Erythroblast (primary cell): ENCODE results near the gene PRR12.

Experiments used
- DNase-seq, 2 experiments: peaks; one replicate each; lab custom pipeline; 2025; lab: John Stamatoyannopoulos, UW
- GATA1 ChIP-seq: IDR thresholded peaks from 2 replicates; pipeline ENCODE4 v1.6.1; 2011; ENCODE audit warnings: low read depth, mild to moderate bottlenecking, control low read depth, low read length, moderate library complexity
- POLR2A ChIP-seq: IDR thresholded peaks from 2 replicates; pipeline ENCODE4 v1.6.1; 2011; ENCODE audit warnings: mild to moderate bottlenecking, low read length

Gene PRR12

DNA sequence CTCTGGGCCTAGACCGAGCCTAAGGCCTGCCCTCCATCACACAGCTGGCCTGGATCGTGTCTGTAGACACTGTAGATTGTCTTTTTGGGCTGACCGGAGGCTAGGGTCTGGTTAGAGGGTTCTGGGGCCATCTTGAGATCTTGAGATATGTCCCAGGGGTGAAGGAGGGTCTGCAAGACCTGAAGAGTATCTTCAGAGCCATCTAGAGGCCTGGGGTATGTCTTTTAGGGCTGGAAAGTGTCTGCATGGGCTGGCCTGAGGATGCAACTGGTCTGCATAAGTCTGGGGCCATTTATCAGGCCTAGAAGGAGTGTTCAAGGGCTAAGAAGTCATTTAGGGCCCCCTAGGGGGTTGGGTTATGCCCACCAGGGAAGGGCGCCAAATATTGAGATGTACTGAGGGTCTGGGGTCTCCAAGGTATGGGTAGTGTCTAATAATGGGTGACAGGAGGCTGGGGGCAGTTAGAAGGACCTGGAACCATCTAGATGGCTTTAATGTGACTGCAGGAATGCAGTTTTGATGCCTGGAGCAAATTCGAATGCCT is 51.6 kb downstream of the PRR12 start:
- TF ChIP-seq POLR2A (no peak), GATA1 (no peak)
- DNase-seq: no peak

DNA sequence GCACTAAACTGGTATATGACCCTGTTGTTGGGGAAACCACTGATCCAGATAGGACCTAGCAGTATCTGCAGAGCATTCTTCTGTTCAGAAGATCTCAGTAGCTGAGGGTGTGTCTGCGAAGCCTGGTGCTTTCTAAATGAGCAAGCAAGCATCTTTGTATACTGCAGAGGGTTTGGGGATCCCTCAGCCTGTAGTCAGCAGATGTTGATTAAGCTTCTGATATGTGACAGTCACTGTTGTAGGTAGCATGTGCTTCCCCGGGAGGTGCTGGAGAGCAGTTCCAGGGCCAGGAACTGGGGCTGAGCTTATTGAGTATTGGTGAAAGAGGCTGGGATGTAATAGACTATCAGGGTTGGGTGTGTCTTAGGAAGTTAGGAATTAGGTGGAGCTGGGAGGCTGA is 52.5 kb downstream of the PRR12 start:
- TF ChIP-seq GATA1: no peak
- TF ChIP-seq POLR2A: no peak
- peak; percentile 65 to 81 for DNase-seq

DNA sequence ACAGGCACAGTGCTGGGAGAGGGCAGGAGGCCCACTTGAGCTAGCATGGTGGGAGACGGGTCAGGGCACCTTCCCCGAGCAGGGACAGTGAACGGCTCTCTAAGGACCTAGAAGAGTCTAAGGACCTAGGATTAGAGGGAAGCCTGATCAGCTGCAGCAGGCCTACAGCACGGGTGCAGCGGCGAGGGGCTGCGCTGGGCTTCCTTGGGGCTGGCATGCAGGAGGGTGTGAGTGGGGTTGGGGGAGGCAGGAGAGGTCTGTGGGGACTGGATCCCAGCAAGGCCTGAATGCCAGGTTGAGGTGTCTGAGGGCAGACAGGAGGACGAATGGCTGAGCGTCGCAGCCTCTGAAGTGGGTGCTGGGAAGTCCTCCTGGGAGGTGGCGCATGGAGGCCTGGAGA is 54.6 kb downstream of the PRR12 start:
- DNase-seq: no peak
- TF ChIP-seq POLR2A (no peak), GATA1 (no peak)

DNA sequence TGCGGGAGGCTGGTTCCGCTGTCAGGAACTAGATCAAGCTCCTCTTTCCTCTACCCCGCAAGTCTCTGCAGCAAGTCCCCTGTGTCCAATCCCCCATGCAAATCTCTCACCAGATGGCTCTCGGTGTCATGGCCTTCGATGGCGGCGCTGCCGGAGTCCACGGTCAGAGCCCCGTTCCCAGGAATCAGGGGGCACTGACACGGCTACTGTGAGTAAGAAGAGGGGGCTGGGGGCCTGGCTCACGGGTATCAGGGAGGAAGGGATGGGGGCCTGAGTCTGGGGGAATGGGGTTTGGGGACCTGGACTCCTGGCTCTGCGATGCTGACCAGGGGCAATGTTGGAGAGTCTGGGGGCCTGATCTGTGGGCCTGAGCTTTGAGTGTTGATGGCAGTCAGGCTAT is 55.0 kb downstream of the PRR12 start:
- TF ChIP-seq POLR2A (no peak), GATA1 (no peak)
- no peak for DNase-seq

DNA sequence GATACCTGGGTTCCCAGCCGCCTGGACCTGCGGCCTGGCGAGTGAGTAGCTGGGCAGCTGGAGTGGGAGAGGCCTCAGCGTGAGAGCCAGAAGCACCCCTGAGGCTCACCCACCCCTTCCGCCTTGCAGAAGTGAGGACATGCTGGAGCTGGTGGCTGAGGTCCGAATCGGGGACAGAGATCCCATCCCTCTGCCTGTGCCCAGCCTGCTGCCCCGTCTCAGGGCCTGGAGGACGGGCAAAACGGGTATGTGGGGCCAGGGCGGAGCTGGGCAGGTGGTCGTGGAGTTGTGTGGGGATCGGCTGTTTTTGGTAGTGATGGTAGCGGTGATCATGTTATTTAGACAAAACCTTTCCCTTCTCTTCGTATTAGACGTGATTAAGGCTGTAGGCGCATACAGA is 55.6 kb downstream of the PRR12 start:
- TF ChIP-seq POLR2A: no peak
- TF ChIP-seq GATA1: no peak
- no peak for DNase-seq

DNA sequence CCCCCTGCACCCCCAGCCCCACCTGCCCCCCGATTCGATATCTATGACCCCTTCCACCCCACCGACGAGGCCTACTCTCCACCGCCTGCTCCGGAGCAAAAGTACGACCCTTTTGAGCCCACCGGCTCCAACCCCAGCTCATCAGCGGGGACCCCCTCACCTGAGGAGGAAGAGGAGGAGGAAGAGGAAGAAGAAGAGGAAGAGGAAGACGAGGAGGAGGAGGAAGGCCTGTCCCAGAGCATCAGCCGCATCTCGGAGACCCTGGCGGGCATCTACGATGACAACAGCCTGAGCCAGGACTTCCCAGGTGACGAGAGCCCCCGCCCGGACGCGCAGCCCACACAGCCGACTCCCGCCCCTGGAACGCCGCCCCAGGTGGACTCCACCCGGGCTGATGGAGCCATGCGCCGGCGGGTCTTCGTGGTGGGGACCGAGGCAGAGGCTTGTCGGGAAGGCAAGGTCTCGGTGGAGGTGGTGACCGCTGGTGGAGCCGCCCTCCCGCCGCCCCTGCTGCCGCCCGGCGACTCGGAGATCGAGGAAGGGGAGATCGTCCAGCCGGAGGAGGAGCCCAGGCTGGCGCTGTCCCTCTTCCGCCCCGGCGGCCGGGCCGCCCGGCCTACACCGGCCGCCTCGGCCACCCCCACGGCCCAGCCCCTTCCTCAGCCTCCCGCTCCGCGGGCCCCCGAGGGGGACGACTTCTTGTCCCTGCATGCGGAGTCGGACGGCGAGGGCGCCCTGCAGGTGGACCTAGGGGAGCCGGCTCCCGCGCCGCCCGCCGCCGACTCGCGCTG is 60.2 kb downstream of the PRR12 start:
- DNase-seq: no peak
- TF ChIP-seq GATA1 (no peak), POLR2A (no peak)

DNA sequence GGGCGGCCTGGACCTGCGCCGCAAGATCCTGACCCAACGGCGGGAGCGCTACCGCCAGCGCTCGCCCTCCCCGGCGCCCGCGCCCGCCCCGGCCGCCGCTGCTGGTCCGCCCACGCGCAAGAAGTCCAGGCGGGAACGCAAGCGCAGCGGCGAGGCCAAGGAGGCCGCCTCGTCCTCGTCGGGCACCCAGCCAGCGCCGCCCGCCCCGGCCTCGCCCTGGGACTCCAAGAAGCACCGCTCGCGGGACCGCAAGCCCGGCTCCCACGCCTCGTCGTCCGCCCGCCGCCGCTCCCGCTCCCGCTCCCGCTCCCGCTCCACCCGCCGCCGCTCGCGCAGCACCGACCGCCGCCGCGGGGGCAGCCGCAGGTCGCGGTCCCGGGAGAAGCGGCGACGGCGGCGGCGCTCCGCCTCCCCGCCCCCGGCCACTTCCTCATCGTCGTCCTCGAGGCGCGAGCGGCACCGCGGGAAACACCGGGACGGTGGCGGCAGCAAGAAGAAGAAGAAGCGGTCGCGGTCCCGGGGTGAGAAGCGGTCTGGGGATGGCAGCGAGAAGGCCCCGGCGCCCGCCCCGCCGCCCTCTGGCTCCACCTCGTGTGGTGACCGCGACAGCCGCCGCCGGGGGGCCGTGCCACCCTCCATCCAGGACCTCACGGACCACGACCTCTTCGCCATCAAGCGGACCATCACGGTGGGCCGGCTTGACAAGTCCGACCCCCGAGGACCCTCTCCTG is 61.0 kb downstream of the PRR12 start:
- TF ChIP-seq POLR2A (no peak), GATA1 (no peak)
- no peak for DNase-seq

DNA sequence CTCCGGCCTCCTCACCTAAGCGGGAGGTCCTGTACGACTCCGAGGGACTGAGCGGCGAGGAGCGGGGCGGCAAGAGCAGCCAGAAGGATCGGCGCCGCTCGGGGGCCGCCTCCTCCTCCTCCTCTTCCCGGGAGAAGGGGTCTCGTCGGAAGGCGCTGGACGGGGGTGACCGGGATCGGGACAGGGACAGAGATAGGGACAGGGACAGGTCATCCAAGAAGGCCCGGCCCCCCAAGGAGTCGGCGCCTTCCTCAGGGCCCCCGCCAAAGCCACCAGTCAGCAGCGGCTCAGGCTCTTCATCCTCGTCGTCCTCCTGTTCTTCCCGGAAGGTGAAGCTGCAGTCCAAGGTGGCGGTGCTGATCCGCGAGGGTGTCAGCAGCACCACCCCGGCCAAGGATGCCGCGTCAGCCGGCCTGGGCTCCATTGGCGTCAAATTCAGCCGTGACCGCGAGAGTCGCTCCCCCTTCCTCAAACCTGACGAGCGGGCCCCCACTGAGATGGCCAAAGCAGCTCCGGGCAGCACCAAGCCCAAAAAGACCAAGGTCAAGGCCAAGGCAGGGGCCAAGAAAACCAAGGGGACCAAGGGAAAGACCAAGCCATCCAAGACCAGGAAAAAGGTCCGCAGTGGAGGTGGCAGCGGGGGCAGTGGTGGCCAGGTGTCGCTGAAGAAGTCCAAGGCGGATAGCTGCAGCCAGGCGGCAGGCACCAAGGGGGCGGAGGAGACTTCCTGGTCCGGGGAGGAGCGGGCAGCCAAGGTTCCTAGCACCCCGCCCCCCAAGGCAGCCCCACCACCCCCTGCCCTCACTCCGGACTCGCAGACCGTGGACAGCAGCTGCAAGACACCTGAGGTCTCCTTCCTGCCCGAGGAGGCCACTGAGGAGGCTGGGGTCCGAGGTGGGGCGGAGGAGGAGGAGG is 61.8 kb downstream of the PRR12 start:
- no peak for DNase-seq
- TF ChIP-seq POLR2A (no peak), GATA1 (no peak)

DNA sequence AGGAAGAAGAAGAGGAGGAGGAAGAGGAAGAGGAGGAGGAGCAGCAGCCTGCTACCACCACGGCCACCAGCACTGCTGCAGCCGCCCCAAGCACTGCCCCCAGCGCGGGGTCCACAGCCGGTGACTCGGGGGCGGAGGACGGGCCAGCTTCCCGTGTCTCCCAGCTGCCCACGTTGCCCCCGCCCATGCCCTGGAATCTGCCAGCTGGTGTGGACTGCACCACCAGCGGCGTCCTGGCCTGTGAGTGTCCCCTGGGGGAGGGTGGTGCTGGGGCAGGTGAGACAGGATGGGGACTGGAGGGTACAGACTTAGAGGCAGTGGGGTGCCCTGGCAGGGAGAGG is 62.5 kb downstream of the PRR12 start:
- DNase-seq: no peak
- TF ChIP-seq GATA1: no peak
- TF ChIP-seq POLR2A: no peak

DNA sequence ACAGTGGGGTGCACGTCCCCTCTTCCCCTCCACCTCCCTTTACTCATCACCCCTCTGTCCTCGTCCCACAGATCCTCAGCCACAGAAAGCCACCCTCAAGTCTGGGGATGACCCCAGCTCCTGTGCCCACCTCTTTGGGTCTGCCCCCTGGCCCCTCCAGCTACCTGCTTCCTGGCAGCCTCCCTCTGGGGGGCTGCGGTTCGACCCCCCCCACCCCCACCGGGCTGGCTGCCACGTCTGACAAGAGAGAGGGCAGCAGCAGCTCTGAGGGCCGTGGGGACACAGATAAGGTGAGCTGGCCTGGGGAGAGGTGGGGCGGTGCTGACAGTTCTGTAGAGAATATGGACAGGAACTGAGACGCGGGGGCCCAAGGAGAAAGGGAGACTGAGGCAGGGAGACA is 63.6 kb downstream of the PRR12 start:
- no peak for DNase-seq
- TF ChIP-seq POLR2A (no peak), GATA1 (no peak)

DNA sequence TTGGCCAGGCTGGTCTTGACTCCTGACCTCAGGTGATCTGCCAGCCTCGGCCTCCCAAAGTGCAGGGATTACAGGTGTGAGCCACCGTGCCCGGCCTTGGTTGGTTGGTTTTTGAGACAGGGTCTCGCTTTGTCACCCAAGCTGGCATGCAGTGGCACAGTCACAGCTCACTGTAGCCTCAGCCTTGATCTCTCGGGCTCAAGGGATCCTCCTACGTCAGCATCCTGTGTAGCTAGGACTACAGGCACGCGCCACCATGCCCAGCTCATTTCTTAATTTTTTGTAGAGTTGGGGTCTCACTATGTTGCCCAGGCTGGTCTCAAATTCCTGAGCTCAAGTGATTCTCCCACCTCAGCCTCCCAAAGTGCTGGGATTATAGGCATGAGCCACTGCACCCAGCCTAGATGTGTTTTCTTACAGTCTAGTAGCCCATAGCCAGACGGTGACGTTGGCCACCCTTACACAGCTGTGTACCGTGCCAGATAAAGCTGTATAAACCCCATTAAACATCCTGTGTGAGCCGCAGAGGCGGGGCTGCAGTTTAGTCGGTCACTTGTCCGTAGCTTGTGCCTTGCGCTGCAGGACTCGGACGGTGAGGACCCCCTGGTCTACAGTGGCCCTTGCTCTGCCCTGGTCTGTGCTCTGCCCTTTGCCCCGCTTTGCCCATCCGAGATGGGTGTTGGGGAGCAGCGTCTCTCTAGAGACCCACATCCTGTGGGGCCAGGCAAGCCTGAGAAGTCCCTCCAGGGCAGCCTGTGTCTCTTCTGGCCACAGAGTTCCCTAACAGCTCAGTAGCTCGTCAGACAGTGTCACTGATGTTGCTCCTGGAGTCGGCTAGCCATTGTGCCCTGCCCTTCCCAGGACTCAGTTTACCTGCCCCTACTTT is 64.8 kb downstream of the PRR12 start:
- TF ChIP-seq POLR2A (no peak), GATA1 (no peak)
- DNase-seq: no peak

DNA sequence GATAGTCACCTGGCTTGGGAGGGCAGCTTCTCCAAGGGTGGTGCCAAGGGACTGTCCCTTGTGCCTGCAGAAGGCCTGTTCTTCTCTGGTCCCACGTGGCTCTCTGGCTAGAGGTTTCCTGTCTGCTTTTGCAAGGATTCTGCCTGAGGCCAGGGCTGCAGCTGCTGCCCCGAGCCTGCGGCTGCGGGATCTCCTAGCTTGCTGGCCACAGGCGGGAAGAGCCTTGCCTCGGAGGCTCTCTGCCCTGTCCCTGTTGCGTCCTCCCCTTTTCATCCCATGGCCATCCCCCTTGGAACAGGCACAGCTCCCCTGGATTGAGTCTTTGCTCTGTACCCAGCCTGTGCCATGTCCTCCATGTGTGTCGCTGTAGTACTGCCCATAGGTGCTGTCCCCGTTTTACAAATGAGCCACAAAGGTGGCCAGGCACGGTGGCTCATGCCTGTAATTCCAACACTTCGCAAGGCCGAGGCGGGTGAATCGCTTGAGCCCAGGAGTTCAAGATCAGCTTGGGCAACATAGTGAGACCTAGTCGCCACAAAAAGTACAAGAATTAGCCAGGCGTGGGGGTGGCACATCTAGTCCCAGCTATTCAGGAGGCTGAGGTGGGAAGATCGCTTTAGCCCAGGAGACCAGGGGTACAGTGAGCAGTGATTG is 65.6 kb downstream of the PRR12 start:
- DNase-seq: no peak
- TF ChIP-seq POLR2A (no peak), GATA1 (no peak)
